Retina (tissue), 1 donor: ENCODE measurements around the gene LAP3.
"Not testable (repeated sequence)": the region's sequence is repeated elsewhere in the genome, so short reads cannot be mapped to it uniquely, and the experiment has no call there.

Experiments
- DNase-seq: peaks from one replicate; pipeline ENCODE4 v3.0.0-alpha.2; 2016

The LAP3 gene

DNA sequence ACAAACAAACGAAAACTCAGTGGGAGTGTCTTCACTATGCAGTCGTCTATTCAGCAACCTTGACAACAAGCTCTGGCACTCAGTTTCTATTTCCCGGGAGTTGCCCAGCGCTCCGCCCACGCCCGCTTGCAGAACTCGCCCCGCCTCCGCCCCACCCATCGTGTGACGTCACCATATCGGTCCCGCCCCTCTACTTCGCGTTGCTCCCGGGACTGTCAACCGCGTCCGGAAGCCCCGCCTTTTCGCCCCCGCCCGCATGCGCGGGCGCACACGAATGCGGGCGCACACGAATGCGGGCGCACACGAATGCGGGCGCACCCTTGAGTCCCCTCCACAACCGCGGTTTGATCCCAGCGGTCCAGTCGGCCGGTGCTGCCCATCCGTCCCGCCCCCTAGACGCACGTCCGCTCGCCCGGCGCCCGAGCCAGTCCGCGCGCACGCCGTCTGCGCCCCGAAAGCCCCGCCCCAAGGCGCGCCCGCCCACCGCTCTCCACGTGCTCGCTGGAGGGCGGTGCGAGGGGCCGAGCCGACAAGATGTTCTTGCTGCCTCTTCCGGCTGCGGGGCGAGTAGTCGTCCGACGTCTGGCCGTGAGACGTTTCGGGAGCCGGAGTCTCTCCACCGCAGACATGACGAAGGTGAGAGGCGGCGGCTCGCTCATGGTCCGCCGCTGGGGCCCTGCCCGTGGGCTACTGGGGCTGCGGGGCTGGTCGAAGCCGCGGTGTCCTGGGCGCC, at the start of gene LAP3:
TSS of gene LAP3 (plus strand) at position 267 of the 733 bp plus-strand sequence. CDS start at position 535, 268 bp downstream.
- DNase-seq = peak; percentile 99

DNA sequence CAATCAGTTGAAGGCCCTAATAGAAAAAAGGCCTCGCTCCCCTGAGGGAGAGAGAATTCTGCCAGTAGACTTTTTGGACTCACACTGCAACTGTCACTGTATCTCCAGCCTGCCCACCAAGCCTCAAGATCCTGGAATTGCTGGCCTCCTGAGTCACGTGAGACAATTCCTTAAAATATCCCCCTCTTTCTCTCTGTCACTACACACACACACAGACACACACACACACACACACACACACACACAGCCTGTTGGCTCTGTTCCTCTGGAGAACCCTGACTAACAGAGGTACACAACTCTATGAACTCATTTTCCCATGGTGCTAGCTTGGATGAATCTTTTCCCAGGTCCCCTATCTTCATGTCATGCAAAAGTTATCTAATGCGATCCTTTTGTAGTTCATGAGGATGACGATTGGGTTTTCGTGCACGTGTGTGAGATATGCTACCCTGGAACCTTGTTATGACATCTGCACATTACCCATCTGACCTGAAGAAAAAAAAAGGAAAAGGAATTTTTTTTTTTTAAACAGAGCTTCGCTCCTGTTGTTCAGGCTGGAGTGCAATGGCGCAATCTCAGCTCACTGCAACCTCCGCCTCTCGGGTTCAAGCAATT, 48.3 kb upstream of the LAP3 start:
- DNase-seq = no peak

DNA sequence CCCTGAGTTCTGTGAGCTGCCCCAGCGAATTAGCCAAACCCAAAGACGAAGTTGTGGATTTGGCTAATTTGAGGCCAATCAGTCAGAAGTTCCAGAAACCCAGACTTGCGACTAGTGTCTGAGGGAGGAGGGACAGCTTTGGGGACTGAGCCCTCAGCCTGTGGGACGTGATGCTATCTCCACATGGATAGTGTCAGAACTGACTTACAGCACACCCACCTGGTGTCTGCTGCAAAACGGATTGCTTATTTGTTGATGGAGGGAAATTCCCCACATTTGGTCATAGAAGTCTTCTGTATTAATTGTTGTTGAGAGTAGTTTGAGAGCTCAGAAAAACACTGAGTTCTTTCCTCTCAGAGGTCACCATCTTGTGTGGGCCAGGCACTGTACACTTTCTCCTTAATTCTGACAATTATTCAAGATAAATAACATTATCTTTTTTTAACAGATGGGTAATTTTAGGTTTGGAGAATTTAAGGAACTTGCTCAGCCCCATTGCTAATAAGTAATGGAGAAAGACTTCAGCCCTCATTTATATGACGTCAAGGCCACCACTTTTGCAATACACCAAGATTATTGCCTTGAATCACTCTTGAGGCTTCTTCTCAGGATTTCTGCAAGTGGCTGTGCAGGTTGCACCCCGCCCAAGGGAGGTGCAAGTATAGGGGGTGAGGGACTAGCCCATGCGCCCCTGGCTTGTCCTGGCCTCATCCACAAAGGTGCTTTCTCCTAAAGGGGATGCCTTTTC, 45.3 kb upstream of the LAP3 start:
- no peak for DNase-seq

DNA sequence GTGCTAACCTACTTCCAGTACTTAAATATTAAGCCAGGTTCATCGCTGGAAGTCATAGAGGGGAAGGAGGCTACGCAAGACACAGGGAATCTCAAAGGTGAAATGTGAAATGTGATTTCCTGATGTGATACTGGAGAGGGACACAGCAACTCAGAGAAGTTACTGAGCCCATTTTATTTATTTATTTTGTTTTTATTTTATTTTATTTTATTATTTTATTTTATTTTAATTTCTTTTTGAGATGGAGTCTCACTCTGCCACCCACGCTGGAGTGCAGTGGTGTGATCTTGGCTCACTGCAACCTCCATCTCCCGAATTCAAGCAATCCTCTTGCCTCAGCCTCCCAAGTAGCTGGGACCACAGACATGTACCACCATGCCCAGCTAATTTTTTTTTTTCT, 42.3 kb upstream of the LAP3 start:
- DNase-seq = no peak

DNA sequence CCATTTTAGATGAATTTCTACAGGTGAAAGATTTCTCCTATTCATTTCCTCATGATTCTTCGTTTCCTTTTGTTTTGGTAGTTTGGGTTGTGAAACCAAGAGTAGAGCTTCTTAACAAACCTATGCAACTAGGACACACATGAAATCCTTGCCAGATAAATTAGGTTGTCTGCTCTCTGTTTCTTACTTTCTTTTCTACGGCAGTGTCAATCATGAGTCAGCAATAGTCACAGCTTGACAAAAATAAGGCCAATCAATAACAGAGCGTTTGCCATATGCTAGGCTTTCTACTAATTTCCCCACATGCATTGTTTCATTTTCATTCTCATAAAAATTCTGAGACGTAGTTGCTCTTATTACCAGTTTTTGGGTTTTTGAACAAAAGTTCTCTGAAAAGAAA, 41.8 kb upstream of the LAP3 start:
- no peak for DNase-seq

DNA sequence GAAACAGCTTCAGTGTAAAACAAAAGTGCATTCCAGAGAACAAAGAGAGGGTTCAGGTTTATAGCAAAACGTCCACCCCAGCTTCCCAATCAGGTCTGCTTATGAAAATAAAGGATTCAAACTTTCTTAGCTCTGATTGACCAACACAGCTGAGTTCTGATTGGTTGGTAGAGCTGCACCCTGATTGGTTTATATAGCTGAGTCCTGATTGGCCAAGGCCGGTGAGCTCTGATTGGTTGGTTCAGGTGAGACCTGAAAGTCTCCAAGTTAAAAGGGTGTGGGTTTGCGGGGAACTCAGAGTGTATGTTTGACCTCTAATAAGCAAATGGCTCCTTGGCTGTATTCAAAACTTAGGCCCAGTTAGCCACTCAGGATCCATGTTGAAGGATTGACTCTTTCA, 41.1 kb upstream of the LAP3 start:
- DNase-seq = no peak

DNA sequence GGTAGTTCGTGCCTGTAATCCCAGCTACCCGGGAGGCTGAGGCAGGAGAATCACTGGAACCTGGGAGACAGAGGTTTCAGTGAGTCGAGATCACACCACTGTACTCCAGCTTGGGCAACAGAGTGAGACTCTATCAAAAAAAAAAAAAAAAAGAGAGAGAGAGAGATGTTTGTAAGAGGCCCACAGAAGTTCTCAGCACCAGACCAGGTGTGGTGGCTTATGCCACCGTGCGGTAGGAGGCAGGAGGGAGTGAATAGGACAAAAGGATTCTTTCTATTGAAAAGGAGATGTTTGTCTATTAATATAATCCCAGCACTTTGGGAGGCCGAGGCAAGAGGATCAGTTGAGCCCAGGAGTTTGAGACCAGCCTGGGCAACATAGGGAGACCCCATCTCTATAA, 39.9 kb upstream of the LAP3 start:
- DNase-seq = not testable (repeated sequence)

DNA sequence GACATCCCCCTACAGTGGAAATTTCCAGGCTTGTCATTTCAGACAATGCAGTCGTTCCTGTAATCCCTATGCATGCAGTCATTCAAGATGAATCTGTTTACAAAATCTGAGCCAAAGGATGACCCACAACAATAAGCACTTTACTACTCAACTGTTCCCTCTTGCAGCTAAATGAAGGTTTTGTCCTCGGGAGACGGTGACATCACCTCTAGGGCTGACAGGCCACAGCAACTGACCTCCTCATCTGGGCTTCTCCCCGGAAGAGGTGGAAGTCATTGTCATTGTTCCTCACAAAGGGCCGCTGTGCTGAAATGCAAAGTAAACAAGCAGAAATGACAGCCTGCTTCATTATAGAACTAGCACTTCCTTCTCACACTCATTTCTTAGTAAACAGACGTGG, 32.8 kb upstream of the LAP3 start:
- peak; percentile 57 for DNase-seq

DNA sequence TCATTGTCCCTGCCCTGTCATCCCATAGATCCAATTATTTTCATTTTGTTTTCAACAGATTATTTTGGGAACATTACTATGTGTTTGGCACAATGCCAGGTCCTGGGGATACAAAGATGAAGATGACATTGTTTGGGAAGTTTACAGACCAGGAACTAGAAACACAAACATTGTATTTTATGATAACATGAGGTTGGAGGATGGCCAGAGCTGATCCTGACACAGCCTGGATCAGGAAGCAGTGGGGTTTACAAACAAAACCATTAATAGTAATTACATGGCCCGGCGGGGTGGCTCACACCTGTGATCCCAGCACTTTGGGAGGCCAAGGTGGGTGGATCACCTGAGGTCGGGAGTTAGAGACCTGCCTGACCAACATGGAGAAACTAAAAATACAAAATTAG, 32.2 kb upstream of the LAP3 start:
- no peak for DNase-seq

DNA sequence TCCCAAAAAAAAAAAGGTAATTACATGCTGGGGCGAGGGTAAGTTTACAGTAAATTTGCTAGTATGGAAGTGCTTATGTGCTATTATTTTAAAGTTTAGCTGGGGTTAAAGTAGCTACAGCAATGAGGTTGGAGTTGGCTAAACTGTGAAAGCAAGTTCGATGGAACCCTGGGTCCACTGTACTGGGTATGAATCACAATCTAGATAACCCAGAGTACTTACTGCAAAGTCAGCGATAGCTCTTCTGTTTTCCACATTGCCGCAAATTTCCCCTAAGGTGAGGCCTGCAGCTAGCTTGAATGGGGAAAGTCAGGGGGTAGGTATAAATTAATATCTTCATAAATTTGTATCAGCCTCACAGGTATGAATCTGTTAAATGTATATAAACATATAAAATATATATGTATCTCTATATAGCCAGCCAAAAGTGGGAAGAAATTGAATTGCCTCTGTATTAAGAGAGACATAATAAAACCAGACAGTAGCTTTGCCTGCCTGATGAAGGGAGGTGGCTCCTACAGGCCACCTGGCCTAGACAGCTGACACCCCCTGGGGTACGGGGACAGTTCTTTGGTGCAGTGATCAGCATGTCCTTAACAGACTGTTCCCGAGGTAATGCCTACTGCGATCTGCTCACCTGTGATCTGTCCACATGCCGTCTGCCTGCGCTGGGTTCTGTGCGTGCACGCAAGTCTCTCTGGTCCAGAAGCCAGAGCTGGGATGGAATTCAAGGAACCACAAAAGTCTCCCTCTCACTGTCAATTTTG, 31.4 kb upstream of the LAP3 start:
- DNase-seq = no peak

DNA sequence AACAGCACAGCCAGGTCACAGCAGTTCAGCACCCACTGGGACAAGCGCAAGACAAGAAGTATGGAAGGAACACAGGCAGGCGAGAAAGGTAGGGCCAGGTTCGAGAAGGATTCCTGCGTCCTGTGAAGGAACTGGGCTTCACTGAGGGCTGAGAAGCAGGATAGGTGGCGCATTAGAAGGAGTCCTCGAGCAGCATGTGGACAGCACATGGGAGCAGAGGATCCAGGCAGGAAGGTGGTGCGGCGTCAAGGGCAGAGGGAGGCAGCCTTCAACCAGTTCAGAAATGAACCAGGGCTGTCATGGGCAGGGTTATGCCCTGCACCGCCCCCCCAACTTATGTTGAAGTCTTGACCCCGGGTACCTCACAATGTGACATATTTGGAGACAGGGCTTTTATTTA, 30.8 kb upstream of the LAP3 start:
- no peak for DNase-seq

DNA sequence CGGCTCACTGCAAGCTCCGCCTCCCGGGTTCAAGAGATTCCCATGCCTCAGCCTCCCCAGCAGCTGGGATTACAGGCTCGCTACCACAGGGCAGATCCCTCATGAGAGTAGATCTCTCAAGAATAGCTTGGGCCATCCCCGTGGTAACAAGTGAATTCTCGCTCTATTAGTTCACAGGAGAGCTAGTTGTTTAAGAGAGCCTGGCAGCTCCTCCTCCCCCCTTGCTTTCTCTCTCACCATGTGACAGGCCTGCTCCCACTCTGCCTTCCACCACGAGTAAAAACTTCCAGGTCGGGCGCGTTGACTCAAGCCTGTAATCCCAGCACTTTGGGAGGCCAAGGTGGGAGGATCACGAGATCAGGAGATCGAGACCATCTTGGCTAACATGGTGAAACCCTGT, 30.3 kb upstream of the LAP3 start:
- no peak for DNase-seq

DNA sequence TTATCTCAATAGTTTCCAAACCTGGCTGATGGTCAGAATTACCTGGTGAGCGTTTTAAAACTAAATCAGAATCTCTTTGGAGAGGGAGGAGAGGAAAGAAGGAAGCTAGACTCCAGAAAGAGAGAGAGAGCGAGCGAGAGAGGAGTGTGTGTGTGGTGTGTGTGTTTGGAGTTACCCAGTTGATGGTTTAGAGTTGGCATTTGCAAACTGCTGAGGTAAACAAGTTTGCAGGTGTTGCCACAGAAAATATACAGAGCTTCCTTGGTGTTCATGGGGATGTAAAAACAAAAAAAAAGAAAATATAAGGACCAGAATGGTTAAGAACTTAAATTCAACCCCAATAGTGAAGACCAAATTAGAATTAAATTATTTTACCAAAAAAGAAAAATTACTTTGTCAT, 26.4 kb upstream of the LAP3 start:
- no peak for DNase-seq

DNA sequence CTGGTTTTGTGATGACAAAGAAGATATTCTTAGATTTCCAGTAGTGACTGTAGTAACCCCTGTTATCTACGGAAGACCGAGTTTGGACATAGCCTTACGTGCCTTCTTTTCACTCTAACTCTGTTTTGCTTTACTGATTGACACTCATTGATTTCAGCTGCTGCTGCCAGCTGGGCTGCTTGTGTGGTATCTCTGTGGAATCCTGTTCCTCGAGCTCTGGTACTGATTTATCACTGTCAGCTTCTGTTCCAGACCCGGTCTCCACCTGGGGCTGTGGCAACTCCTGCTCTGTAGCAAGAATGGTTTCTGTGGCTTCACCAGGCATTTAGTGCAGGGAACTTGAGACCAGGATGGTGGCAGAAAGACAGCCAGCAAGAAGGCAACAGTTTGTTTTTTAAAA, 24.6 kb upstream of the LAP3 start:
- DNase-seq = no peak

DNA sequence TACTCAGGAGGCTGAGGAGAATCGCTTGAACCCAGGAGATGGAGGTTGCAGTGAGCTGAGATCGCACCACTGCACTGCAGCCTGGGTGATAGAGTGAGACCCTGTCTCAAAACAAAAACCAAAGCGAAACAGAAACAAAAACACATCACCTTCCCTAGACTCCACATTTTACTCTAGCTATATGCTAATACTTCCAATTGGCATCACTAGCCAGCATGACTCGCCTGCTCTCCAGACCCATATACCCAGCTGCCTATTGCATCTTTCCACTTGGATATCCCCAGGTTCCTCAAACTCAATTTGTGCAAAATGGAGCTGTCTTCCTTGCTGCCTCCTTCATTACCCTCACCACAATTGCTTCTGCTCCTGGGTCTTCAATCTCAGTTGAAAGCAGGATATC, 22.4 kb upstream of the LAP3 start:
- no peak for DNase-seq

DNA sequence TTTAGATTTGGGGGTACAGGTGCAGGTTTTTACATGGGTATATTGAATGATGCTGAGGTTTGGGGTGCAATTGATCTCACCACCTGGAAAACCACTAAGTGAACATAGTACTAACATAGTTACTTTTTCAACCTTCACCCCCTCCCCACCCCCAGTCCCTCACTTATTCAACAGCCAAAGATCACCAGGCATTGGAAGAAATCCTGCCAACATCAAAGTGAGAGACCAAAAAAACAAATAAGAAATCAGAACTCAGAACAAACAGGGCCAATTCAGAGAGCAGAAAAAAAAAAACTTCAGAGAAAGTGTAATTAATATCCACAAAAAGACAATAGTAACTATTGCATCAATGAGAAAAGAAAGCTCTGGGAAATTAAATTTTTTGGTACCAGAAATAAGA, 20.5 kb upstream of the LAP3 start:
- no peak for DNase-seq

DNA sequence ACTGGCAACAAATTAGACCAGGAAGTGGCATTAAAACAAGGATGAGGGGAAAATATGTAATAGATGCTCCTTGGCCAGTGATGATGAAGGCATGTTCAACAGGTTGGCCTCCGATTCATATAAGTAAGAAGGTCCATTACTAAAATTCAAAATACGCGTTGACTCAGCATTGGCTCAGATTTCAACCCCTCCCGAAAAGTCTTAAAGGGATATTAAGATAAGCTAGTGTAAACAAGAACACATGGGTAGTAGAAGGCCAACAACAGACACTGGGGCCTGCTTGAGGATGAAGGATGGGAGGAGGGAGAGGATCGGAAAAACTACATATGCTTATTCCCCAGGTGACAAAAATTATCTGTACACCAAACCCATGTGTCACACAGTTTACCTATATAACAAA, 19.1 kb upstream of the LAP3 start:
- DNase-seq = no peak

DNA sequence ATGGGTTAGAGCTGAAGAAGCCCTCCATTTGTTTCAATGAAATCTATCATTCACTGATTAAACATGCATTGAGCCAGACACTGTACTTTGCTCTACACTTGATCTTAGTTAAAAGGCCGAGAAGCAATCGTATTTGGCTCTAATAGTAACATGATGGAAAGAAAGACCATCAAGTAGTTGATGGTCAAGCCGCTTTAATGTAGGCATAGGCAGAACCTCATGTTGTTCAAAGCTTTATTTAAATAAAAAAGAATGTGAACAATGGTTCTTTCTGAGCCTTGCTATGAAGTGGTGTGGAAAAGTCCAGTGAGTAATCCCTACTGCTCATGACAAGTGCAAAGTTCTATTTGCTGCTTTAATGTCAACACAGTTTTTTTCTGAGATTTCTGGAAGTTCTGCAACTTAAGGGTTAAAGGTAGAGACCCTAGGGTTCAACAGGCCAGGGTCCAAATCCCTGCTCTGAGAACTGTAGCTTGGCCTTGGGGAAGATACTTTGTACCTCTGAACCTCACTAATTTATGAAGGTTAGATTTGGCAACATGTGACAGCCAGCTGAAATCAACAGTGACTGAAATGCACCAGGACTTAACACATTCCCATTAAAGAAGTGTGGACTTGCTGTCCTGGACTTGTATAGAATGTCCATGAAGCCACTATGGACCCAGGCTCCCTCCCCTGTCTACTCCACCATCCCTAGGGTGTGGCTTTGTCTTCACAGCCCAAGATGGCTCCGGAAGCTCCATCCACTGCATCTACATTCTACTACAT, 17.9 kb upstream of the LAP3 start:
- no peak for DNase-seq

DNA sequence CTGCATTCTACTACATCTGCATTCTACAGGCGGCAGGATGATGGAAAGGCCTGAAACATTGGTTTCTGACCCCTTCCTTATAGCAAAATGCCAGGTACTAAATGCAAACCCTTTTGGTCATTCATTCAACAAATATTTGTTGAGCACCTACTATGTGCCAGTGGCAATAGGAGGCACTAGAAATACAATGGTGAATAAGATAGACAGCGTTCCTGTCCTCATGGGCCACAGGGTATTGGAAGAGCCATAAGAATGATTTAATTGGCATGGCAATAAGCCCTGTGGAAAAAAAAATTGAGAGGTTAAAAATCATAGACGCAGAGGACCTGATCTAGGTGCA, 17.3 kb upstream of the LAP3 start:
- DNase-seq = no peak

DNA sequence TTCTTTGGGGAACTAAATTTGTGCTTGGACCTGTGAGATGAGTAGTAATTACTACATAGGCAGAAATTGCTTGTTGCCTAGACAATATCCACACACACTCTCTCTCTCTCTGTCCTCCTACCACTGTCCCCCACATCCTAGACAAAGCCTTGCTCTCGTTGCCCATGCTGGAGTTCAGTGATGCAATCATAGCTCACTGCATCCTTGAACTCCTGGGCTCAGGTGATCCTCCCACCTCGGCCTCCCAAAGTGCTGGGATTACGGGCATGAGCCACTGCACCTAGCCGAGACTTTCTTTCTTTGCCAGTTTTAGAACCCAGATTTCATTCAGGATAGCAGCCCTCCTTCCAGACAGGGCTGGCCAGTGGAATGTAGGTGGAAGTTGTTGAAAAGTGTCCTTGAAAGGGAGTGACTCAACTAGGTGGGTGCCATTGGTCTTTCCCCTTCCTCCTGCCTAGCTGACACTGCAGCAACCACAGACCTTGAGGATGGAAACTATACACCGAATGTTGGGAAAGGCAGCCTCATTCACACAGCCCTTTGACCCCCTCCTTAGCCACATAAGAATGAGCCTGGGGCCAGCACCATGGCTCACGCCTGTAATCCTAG, 16.8 kb upstream of the LAP3 start:
- DNase-seq = no peak

DNA sequence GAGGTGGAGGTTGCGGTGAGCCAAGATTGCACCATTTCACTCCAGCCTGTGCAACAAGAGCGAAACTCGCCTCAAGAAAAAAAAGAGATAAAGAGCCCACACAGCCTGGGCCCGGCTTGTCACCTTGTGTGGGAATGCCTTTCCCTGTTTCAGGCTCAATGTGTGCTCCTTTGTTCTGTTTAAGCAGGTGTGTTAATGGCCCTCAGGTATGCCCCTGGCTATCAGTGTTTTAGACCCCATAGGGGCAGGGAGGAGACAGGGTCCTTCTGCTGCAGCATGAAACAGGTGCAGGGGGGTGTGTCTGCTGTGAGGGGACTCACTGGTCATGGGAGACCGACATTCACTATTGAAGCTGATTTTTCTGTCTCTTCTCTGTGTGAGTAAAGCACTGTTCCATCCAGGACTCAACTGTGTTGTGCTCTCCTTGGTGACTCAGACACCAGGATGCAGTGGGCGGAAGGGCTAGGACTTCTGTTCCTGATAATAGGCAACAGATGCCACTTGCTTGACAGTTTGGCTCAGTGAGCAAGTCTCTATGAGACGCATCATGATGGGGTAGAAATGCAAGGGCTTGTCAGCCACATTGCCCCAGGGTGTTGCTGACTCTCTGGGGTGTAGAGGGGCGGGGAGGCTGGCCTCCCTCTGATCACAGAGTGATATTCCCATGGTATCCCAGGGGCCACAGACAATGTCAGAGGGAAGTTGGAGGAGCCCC, 15.6 kb upstream of the LAP3 start:
- DNase-seq = no peak

DNA sequence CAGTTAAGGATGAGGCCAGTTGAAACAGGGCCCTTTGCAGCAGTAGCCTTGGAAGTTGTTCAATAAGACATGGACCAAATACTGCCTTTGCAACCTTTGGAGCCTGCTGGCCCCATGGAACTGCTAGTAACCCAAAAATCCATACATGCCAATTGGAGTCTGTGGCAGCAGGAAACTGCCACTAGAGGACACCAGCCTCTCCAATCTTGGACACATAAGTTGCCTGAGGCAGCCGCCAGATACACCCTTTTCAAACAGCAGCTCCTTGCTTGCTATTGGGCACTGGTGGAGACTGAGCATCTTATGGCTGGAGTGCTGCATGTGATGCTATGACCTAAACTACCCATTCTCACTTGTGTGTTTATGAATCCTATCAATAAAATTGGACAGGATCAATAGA, 14.8 kb upstream of the LAP3 start:
- no peak for DNase-seq
